Liver (tissue), 3 donors: ENCODE measurements around the gene ADAM11.

Source experiments
- FOXA2 ChIP-seq: IDR thresholded peaks from 2 replicates; pipeline ENCODE4 v1.6.1; 2016; ENCODE audit warnings: antibody characterized with exemption
- GABPA ChIP-seq, 2 donors: IDR thresholded peaks in 1 of 2; conservative IDR thresholded peaks in 1 of 2; 2 replicates each; pipeline ENCODE4 v1.6.1; 2016; ENCODE audit warnings: antibody characterized with exemption in 2 of 2, mild to moderate bottlenecking in 1 of 2, moderate library complexity in 1 of 2
- NR2F2 ChIP-seq: IDR thresholded peaks from 2 replicates; pipeline ENCODE4 v1.6.1; 2016; ENCODE audit warnings: antibody characterized with exemption
- RAD21 ChIP-seq, 2 donors: IDR thresholded peaks; 2 replicates each; pipeline ENCODE4 v1.6.1; 2016; ENCODE audit warnings: antibody characterized with exemption in 2 of 2, mild to moderate bottlenecking in 2 of 2
- SP1 ChIP-seq: IDR thresholded peaks from 2 replicates; pipeline ENCODE4 v1.6.1; 2018; ENCODE audit warnings: antibody characterized with exemption, mild to moderate bottlenecking
- TAF1 ChIP-seq: conservative IDR thresholded peaks from 2 replicates; pipeline ENCODE4 v1.6.1; 2016; ENCODE audit warnings: antibody characterized with exemption, mild to moderate bottlenecking
- YY1 ChIP-seq: IDR thresholded peaks from 2 replicates; pipeline ENCODE4 v1.6.1; 2016; ENCODE audit warnings: antibody characterized with exemption, mild to moderate bottlenecking
- TF ChIP-seq, protein P1 (sequence below): fragments of 150-350 bp; IDR thresholded peaks from 2 replicates; pipeline ENCODE4 v1.5.1; 2017; ENCODE audit warnings: improper control_type of control experiment, low read depth, low read length; ENCODE audit not compliant: missing input control
- TF ChIP-seq, protein P2 (sequence below): IDR thresholded peaks from 2 replicates; pipeline ENCODE4 v1.6.1; 2016; ENCODE audit warnings: antibody characterized with exemption
- donor health status: healthy.
- donor health status: healthy.

DNA sequence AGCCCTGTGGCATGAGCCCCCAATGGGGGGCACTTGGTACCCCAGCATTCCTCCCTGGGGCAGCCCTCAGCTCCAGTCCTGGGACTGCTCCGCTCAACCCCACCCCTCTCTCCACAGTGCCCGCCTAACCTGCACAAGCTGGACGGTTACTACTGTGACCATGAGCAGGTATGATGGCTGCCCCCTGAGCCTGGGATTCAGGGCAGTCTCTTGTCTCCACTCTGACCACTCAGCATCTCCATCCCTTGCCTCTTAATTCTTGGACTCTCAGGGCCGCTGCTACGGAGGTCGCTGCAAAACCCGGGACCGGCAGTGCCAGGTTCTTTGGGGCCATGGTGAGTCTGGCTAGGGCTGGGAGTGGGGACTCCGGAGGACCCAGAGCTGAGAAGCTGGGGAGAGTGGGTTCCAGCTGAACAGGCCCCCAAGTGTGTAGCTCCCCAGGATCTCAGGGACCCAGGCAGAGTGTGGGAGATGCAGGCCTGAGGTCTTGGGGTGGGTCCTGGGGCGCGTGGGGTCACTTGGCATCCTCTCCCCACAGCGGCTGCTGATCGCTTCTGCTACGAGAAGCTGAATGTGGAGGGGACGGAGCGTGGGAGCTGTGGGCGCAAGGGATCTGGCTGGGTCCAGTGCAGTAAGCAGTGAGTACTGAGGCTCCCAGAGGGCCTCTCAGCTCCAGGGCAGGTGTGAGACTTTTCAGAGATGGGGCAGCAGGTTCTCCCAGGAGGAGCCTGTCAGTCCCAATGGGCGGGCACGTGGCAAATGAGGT is 18.0 kb downstream of the ADAM11 start:
- TF ChIP-seq, protein P1, sequence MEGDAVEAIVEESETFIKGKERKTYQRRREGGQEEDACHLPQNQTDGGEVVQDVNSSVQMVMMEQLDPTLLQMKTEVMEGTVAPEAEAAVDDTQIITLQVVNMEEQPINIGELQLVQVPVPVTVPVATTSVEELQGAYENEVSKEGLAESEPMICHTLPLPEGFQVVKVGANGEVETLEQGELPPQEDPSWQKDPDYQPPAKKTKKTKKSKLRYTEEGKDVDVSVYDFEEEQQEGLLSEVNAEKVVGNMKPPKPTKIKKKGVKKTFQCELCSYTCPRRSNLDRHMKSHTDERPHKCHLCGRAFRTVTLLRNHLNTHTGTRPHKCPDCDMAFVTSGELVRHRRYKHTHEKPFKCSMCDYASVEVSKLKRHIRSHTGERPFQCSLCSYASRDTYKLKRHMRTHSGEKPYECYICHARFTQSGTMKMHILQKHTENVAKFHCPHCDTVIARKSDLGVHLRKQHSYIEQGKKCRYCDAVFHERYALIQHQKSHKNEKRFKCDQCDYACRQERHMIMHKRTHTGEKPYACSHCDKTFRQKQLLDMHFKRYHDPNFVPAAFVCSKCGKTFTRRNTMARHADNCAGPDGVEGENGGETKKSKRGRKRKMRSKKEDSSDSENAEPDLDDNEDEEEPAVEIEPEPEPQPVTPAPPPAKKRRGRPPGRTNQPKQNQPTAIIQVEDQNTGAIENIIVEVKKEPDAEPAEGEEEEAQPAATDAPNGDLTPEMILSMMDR = no peak
- no peak for TF ChIP-seq NR2F2
- TF ChIP-seq FOXA2 = no peak
- TF ChIP-seq SP1 = no peak
- no peak for TF ChIP-seq GABPA (IDR thresholded peaks at IDR 0.05 in 1 of 2, conservative IDR thresholded peaks at IDR 0.05 in 1 of 2)
- TF ChIP-seq, protein P2, sequence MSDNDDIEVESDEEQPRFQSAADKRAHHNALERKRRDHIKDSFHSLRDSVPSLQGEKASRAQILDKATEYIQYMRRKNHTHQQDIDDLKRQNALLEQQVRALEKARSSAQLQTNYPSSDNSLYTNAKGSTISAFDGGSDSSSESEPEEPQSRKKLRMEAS = no peak
- TF ChIP-seq YY1 = no peak
- no peak for TF ChIP-seq TAF1
- TF ChIP-seq RAD21 (IDR thresholded peaks at IDR 0.05) = no peak
